ENCODE data around the gene LRRTM3. TPM values are rescaled to one million over a fixed set of nuclear protein-coding genes. Genes with fewer than 3 reads are reported as not detected.

Gene LRRTM3
- total RNA-seq, 3 donors from 2014 or later: not detected

DNA sequence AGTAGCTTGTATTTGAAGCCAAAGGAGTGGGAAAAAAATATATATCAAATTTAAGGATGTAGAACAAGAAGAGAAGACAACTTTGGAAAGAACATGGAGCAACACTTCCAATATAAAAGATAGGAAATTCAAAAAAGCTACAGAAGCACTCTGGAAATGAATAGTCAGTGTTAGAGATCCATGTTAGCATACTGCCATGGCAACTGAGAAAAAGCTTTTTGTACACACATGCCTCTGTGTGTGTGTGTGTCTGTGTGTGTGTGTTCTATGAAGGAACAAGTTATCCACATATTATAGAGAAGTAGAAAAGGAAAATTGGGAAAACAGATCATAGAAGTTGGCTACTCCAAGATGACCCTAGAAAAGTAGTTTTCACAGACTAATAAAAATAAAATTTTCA is 96.3 kb downstream of the LRRTM3 start:
- no peak overlapping the region for H3K4me3 Mint-ChIP-seq

DNA sequence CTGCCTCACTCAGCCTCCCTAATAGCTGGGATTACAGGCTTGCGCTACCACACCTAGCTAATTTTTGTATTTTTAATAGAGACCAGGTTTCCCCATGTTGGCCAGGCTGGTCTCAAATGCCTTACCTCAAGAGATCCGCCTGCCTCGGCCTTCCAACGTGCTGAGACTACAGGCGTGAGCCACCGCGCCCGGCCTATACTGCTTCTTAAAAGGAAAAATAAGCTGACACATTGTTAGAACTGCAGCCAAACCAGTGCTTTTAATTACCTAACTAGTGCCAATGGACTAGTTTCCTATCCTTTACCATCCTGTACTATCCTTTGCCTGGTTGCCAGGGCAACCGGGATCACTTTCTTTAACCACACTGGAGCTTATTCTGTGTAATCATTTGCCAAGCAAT is 108.0 kb downstream of the LRRTM3 start:
- no peak for DNase-seq
- Mint-ChIP-seq H3K4me1 (ENCODE audit: low read depth) (no peaks in the 10 kb centered on the region), H3K27me3 (ENCODE audit: low read depth) (no peaks in the 10 kb centered on the region), H3K4me3 (no peak overlapping the region), H3K36me3 (ENCODE audit: insufficient read depth) (no peaks in the 10 kb centered on the region), H3K9me3 (no peaks in the 10 kb centered on the region)
- ATAC-seq: no peak

More for the DNA sequence above, 96.3 kb downstream of the LRRTM3 start:
- no peaks in the 10 kb centered on the region for H3K27me3 Mint-ChIP-seq (ENCODE audit: low read depth)
- ATAC-seq: no peak
- H3K4me1 Mint-ChIP-seq (ENCODE audit: low read depth): no peaks in the 10 kb centered on the region
- no peaks in the 10 kb centered on the region for H3K36me3 Mint-ChIP-seq (ENCODE audit: insufficient read depth)
- no peaks in the 10 kb centered on the region for H3K9me3 Mint-ChIP-seq
- DNase-seq: no peak

DNA sequence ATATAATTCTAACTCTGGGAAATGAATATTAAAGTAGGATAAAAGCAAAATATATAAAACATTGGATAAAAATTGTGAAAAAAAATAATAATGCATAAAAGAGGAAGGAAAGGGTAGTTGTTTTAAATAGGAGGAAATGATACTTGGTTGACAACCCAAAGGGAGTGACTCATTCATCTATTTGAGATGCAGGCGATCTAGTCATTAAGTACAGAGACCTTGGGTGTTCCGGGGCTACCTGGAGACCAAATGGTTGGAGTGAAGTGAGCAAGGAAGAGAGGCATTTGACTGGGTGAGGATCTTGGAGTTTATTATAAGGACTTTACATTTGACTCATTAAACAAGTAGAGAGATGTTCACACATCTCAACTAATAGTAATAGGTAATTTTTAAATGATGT is 111.0 kb downstream of the LRRTM3 start:
- no peak overlapping the region for H3K4me3 Mint-ChIP-seq
- H3K4me1 Mint-ChIP-seq (ENCODE audit: low read depth): no peaks in the 10 kb centered on the region
- no peaks in the 10 kb centered on the region for H3K36me3 Mint-ChIP-seq (ENCODE audit: insufficient read depth)
- DNase-seq (no peak), ATAC-seq (no peak)
- H3K9me3 Mint-ChIP-seq: no peaks in the 10 kb centered on the region
- no peaks in the 10 kb centered on the region for H3K27me3 Mint-ChIP-seq (ENCODE audit: low read depth)

DNA sequence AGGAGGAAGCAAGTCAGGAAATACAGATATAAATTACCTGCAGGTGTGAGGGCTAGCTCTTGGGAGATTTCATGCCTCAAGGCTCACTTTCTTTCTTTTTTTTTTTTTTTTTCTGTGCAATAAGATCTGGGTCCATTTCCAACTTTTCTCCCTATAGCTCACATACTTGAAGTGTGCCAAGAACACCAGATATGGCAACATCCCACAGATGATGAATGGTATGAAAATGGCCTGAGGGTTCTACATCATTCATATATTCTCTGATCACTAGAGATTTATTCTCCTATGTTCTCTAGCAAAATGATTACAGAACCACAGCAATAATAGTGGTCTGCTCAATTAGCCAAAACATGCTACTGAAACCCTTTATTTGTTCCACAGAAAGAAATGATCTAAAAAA is 117.2 kb downstream of the LRRTM3 start:
- H3K4me3 Mint-ChIP-seq: no peak overlapping the region
- no peak for ATAC-seq
- no peaks in the 10 kb centered on the region for H3K9me3 Mint-ChIP-seq
- no peaks in the 10 kb centered on the region for H3K4me1 Mint-ChIP-seq (ENCODE audit: low read depth)
- no peaks in the 10 kb centered on the region for H3K36me3 Mint-ChIP-seq (ENCODE audit: insufficient read depth)
- DNase-seq: no peak
- H3K27me3 Mint-ChIP-seq (ENCODE audit: low read depth): no peaks in the 10 kb centered on the region

DNA sequence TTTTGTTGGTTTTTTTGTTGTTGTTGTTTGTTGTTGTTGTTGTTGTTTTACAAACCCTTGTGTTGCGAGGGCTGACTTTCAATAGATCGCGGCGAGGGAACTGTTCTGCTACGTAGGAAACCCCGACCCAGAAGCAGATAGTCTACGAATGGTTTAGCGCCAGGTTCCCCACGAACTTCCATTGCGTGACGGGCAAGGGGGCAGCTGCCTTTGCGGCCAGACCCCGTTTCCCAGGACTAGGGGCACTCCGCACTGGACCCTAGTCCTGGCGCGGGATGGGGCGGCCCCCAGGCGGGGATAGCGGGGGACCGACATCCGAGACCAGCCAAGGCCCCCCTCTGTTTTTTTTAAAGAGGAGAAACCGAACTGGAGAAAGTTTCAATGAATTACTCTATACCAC is 119.6 kb downstream of the LRRTM3 start:
- Mint-ChIP-seq H3K9me3 (no peaks in the 10 kb centered on the region), H3K36me3 (ENCODE audit: insufficient read depth) (no peaks in the 10 kb centered on the region), H3K4me3 (no peak overlapping the region), H3K4me1 (ENCODE audit: low read depth) (no peaks in the 10 kb centered on the region), H3K27me3 (ENCODE audit: low read depth) (no peaks in the 10 kb centered on the region)
- DNase-seq: no peak
- no peak for ATAC-seq

DNA sequence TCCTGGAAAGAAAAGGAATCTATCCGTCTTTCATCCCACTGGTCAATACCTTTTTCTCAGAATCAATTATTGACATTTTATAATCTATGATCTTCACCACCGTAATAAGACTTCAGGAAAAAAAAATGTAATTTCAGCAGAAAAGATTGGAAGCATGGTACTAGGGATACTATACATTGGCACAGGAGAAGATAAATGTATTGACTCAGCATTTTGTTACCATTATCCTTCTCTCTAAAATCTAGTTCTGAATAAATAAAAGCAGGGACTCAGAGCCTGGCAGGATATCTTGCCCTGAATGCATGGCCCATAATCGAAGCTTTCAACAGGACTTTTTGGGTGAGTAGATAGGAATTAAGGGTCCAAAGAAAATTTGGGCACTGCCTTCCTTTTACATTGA is 120.7 kb downstream of the LRRTM3 start:
- no peaks in the 10 kb centered on the region for H3K4me1 Mint-ChIP-seq (ENCODE audit: low read depth)
- DNase-seq (no peak), ATAC-seq (no peak)
- H3K27me3 Mint-ChIP-seq (ENCODE audit: low read depth): no peaks in the 10 kb centered on the region
- H3K36me3 Mint-ChIP-seq (ENCODE audit: insufficient read depth): no peaks in the 10 kb centered on the region
- H3K9me3 Mint-ChIP-seq: no peaks in the 10 kb centered on the region
- H3K4me3 Mint-ChIP-seq: no peak overlapping the region

DNA sequence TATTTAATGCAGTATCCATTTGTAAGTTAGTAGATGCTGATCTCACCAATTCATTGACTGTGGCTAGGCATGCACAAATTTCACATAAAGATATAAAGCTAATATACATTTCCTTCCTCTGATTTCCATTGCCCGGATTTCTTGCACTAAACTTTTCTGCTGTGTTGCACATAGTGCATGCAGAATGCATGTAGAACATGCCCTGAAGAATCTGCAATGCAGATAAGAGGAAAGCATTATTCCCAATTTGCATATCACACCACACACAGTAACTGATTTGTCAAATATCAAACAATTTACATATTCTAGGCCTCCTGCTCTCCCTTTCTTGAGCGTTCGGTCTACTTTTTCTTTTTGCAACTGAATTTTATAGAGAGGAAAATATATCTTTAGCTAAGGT is 124.2 kb downstream of the LRRTM3 start:
- Mint-ChIP-seq H3K27me3 (ENCODE audit: low read depth) (no peaks in the 10 kb centered on the region), H3K36me3 (ENCODE audit: insufficient read depth) (no peaks in the 10 kb centered on the region), H3K9me3 (no peaks in the 10 kb centered on the region), H3K4me3 (no peak overlapping the region), H3K4me1 (ENCODE audit: low read depth) (no peaks in the 10 kb centered on the region)
- ATAC-seq (no peak), DNase-seq (no peak)

DNA sequence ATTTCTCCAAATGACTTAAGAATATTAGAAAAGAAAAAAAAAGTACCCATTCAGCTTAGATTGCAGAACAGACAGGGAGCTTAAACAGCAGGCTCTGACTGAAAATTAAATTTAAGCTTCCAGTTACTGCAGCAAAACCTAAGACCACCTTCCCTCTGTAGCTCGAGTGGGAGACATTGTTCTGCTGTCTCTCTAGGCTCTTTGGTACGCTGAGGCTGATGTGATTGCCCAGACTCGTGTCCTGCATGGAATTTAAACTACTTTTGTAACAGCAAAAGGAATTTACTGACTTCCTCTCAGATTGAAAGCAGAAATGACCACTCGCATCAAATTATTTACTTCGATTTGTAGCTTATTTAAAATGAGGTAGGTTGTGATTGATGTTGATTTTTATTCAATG is 124.6 kb downstream of the LRRTM3 start:
- no peak for ATAC-seq
- Mint-ChIP-seq H3K36me3 (ENCODE audit: insufficient read depth) (no peaks in the 10 kb centered on the region), H3K27me3 (ENCODE audit: low read depth) (no peaks in the 10 kb centered on the region), H3K4me3 (no peak overlapping the region), H3K9me3 (no peaks in the 10 kb centered on the region), H3K4me1 (ENCODE audit: low read depth) (no peaks in the 10 kb centered on the region)
- no peak for DNase-seq

DNA sequence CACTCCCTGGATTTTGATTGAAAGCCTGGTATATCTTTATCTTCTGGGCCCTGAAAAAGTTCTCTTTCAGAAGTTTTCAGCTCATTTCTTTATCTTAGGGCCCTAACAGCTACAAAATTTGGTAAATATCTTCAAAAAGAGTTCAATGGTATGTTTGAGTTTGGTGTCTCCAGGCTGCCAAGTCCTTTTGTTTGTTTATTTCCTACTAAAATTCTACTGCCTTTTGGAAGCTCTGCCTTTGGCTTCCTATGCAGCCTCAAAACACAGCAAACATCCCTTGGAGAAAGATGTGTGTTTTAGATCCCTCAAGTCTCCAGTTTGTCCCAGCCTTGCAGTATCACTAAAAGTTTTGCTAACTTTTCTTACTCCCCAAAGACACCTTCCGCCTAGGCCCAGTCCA is 146.8 kb downstream of the LRRTM3 start:
- Mint-ChIP-seq H3K4me3 (no peak overlapping the region), H3K27me3 (ENCODE audit: low read depth) (no peaks in the 10 kb centered on the region), H3K4me1 (ENCODE audit: low read depth) (no peaks in the 10 kb centered on the region), H3K9me3 (no peaks in the 10 kb centered on the region), H3K36me3 (ENCODE audit: insufficient read depth) (no peaks in the 10 kb centered on the region)
- ATAC-seq: no peak
- DNase-seq: no peak

DNA sequence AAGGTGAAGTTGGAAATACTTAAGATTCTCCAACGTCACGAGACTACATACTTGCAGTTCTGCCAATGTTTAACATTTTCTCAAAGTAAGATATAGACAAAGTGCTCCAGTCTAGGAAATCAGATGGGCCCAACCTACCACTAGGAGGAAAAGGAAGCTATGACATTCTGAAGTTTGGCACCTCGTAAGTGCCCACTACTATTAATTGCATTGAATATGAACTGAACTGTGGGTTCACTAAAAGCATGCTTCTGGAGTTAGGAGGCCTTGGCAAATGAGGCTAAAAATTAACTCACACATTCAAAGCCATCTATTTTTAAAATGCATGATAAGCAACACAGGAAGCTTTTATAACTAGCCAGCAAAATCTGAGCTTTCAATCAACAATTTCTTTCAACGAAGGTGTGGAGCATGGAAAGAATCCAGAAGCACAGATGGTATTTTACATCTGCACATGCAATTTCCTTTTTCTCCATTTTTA is 149.7 kb downstream of the LRRTM3 start:
- ATAC-seq (no peak), DNase-seq (no peak)
- Mint-ChIP-seq H3K4me1 (ENCODE audit: low read depth) (no peaks in the 10 kb centered on the region), H3K4me3 (no peak overlapping the region), H3K27me3 (ENCODE audit: low read depth) (no peaks in the 10 kb centered on the region), H3K36me3 (ENCODE audit: insufficient read depth) (no peaks in the 10 kb centered on the region), H3K9me3 (no peaks in the 10 kb centered on the region)

DNA sequence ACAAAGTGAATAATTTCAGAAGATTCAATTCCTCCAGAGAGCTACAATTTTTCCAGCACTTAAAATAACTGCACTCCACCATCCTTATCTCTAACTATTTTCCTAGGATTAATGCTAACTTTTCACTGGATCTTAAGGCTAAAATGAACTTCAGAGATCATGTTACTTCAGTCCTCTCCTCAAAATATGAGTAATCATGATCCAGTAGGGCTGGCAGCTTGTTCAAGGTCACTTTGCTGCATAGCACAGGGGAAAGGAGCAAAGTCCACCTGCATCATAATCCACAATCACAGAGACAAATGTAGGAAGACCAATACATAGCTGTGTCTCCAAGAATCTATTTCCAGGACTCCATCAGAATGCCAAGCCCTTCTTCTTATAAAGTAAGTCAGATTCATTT is 150.3 kb downstream of the LRRTM3 start:
- no peaks in the 10 kb centered on the region for H3K36me3 Mint-ChIP-seq (ENCODE audit: insufficient read depth)
- H3K4me1 Mint-ChIP-seq (ENCODE audit: low read depth): no peaks in the 10 kb centered on the region
- no peak overlapping the region for H3K4me3 Mint-ChIP-seq
- no peaks in the 10 kb centered on the region for H3K27me3 Mint-ChIP-seq (ENCODE audit: low read depth)
- ATAC-seq (no peak), DNase-seq (no peak)
- H3K9me3 Mint-ChIP-seq: no peaks in the 10 kb centered on the region

DNA sequence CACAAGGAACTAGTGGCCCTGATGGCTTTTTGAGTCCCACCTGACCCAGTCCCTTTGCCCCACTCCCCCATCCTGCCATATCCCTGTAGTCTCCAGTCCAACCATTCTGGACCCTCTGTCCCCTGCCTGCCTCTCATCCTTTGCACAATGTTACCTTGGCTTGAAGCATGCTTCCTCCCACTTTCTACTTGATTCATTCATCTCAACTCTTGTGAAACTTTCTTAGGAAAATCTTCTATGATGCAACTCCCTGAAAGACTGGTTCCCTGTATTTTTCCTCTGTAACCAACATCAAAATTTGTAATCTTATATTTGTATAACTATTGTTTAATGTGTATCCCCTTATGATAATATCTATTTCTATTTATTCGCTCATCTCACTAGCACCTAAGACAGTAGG is 151.5 kb downstream of the LRRTM3 start:
- ATAC-seq (no peak), DNase-seq (no peak)
- no peaks in the 10 kb centered on the region for H3K27me3 Mint-ChIP-seq (ENCODE audit: low read depth)
- H3K4me3 Mint-ChIP-seq: no peak overlapping the region
- no peaks in the 10 kb centered on the region for H3K9me3 Mint-ChIP-seq
- H3K4me1 Mint-ChIP-seq (ENCODE audit: low read depth): no peaks in the 10 kb centered on the region
- H3K36me3 Mint-ChIP-seq (ENCODE audit: insufficient read depth): no peaks in the 10 kb centered on the region

DNA sequence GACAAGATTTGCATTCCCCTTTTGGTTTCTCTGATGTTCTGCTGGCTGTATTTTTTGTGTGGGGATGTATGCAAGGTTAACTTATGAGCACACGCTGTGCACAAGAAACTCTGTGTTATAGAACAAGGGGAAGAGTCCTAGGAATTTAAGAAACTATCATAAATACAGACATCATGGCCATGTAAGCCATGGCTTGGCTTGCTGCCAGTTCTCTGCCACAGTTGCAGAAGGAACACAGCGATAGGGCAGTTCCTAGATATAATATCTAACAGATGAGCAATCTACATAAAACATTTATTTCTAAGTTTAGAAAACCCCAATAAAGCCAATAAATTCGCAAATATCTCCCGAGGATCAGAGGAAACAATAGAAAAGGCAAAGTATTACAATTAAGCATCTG is 153.3 kb downstream of the LRRTM3 start:
- no peak for DNase-seq
- no peaks in the 10 kb centered on the region for H3K27me3 Mint-ChIP-seq (ENCODE audit: low read depth)
- no peak overlapping the region for H3K4me3 Mint-ChIP-seq
- H3K36me3 Mint-ChIP-seq (ENCODE audit: insufficient read depth): no peaks in the 10 kb centered on the region
- no peaks in the 10 kb centered on the region for H3K4me1 Mint-ChIP-seq (ENCODE audit: low read depth)
- no peaks in the 10 kb centered on the region for H3K9me3 Mint-ChIP-seq
- no peak for ATAC-seq

DNA sequence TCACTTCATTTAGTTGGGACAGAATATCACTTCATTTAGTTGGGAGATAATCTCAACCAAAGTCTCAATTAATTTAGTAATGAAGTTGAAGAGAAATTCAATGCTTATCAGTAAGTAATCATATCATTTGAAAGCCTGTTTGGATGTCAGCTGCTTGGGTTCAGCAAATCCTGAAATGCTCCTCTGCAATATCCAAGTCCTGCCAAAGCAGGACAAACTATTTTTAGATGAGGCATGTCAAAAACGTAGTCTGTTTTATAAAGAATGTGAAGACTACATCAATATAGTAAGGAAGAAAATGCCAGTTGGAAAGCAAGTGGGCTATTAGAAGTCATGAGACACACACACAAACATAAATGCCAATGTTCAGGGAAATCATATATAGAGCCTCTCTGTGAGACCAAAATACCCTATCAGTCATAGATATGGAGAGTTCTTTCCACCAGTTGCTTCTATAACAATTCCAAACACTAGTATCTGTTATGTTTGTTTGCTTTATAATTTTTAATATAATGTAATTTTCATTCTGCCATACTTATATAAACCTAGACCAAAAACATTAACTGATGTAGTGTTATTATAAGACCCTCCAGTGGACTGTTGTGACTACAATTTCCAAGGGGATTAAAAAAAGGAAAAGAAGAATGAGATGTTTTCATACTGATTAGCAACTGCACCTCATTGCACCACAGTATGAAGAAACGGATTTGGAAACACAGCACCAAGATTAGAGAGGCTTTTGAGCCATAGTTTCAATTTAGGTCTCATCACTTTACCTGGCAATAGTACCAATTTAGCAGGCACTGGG is 160.7 kb downstream of the LRRTM3 start:
- Mint-ChIP-seq H3K36me3 (ENCODE audit: insufficient read depth) (no peaks in the 10 kb centered on the region), H3K9me3 (no peaks in the 10 kb centered on the region), H3K27me3 (ENCODE audit: low read depth) (no peaks in the 10 kb centered on the region), H3K4me1 (ENCODE audit: low read depth) (no peaks in the 10 kb centered on the region), H3K4me3 (no peak overlapping the region)
- no peak for DNase-seq
- no peak for ATAC-seq

DNA sequence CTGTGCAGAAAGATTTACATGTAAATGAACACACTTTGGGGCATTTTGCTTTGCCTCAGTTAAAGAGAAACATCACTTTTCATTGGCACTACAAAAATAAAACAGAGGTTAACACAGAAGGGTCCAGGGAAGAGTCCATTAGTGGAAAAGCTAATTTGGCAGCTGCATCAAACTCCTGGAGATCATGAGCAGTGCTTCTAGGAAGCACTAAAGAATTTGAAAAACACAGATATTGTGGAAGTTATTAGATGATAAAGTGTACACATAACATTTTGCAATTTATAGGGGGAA is 161.2 kb downstream of the LRRTM3 start:
- Mint-ChIP-seq H3K4me3 (no peak overlapping the region), H3K27me3 (ENCODE audit: low read depth) (no peaks in the 10 kb centered on the region), H3K4me1 (ENCODE audit: low read depth) (no peaks in the 10 kb centered on the region), H3K9me3 (no peaks in the 10 kb centered on the region), H3K36me3 (ENCODE audit: insufficient read depth) (no peaks in the 10 kb centered on the region)
- no peak for DNase-seq
- ATAC-seq: no peak

DNA sequence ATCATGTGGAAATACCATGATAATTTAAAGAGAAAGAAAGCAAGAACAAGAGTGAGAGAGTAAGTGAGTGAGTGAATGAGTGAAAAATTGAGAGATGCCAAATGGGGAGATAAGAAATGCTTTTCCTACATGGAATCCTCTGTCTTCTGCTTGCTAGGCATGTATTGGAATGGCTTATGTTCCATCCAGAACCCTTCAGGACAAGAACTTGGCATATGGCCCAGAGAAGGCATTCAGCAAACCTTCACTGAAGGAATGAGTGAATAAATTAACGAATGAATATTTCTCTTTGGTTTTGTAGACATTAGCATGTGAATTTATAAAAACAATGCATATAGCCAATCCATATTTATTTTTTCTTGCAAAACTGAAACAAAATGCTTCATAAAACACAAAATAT is 162.2 kb downstream of the LRRTM3 start:
- no peaks in the 10 kb centered on the region for H3K27me3 Mint-ChIP-seq (ENCODE audit: low read depth)
- DNase-seq: no peak
- no peaks in the 10 kb centered on the region for H3K9me3 Mint-ChIP-seq
- ATAC-seq: no peak
- no peak overlapping the region for H3K4me3 Mint-ChIP-seq
- no peaks in the 10 kb centered on the region for H3K4me1 Mint-ChIP-seq (ENCODE audit: low read depth)
- no peaks in the 10 kb centered on the region for H3K36me3 Mint-ChIP-seq (ENCODE audit: insufficient read depth)
